ENCODE data around the gene DDX59. TPM values are rescaled to one million over a fixed set of nuclear protein-coding genes. Genes with fewer than 3 reads are reported as not detected.

DDX59 gene
- total RNA-seq: 10 to 100 TPM in 1 of 2 donors, 1 to 10 TPM in 1; 9.6 to 15.6 TPM

GRCh38 chr1:200669314-200670241, at the start of gene DDX59:
TSS of gene DDX59 (minus strand) at chr1:200669907. CDS start at chr1:200666740, 3,167 bp downstream.
- Histone ChIP-seq H3K27ac (peak within 1 kb of the TSS; percentile 90 to 100 (median 100)), H3K4me1 (peaks cover 30% of the 10 kb centered on the region), H3K27me3 (no peaks in the 10 kb centered on the region), H3K36me3 (replicated peaks in 1 of 2; ENCODE audit: insufficient read depth in 1 of 2, low read depth in 2 of 2) (no peaks in the 10 kb centered on the region), H3K9me3 (no peaks in the 10 kb centered on the region), H3K4me3 (peak within 1 kb of the TSS; percentile 44 to 78)
- TF ChIP-seq POLR2A (IDR thresholded peaks at IDR 0.05) (peak; percentile 91 to 96 (median 93)), CTCF (IDR thresholded peaks at IDR 0.05) (no peak)
- DNase-seq: peak; percentile 95 to 97 (median 96)
- peak; percentile 91 for ATAC-seq
- whole genome bisulfite sequencing, 2 donors: 0 to 1% methylated on average over 13 to 87 of the region's 91 CpGs
- intact Hi-C loops (cut with DNase I): no loop called here

- Histone ChIP-seq H3K27ac (no peak overlapping the region), H3K4me1 (no peaks in the 10 kb centered on the region), H3K4me3 (no peak overlapping the region), H3K27me3 (no peaks in the 10 kb centered on the region), H3K36me3 (replicated peaks in 1 of 2; ENCODE audit: insufficient read depth in 1 of 2, low read depth in 2 of 2) (no peaks in the 10 kb centered on the region), H3K9me3 (no peaks in the 10 kb centered on the region)
- ATAC-seq (no peak), DNase-seq (peak in 1 of 4 donors; percentile 9)
- 66 to 67% methylated on average over 2 of the region's 2 CpGs for WGBS, 2 donors
- intact Hi-C loops (cut with DNase I): no loop called here
- TF ChIP-seq POLR2A (IDR thresholded peaks at IDR 0.05) (no peak), CTCF (IDR thresholded peaks at IDR 0.05) (no peak)
These were observed 44.9 kb upstream of the DDX59 start for GRCh38 chr1:200714504-200715187.

GRCh38 chr1:200710166-200710565, 40.5 kb upstream of the DDX59 start:
- no peaks in the 10 kb centered on the region for H3K36me3 ChIP-seq (replicated peaks in 1 of 2; ENCODE audit: insufficient read depth in 1 of 2, low read depth in 2 of 2)
- H3K27me3 ChIP-seq: no peaks in the 10 kb centered on the region
- ATAC-seq: no peak
- 88 to 92% methylated on average over 2 of the region's 2 CpGs for WGBS, 2 donors
- intact Hi-C loops (cut with DNase I): no loop called here
- no peak overlapping the region for H3K27ac ChIP-seq
- no peak overlapping the region for H3K4me3 ChIP-seq
- TF ChIP-seq POLR2A (IDR thresholded peaks at IDR 0.05): no peak
- no peak for TF ChIP-seq CTCF (IDR thresholded peaks at IDR 0.05)
- no peak for DNase-seq
- no peaks in the 10 kb centered on the region for H3K9me3 ChIP-seq
- no peaks in the 10 kb centered on the region for H3K4me1 ChIP-seq

- DNase-seq (no peak), ATAC-seq (no peak)
- TF ChIP-seq CTCF (IDR thresholded peaks at IDR 0.05): no peak
- TF ChIP-seq POLR2A (IDR thresholded peaks at IDR 0.05): no peak
- Histone ChIP-seq H3K36me3 (replicated peaks in 1 of 2; ENCODE audit: insufficient read depth in 1 of 2, low read depth in 2 of 2) (no peaks in the 10 kb centered on the region), H3K4me3 (no peak overlapping the region), H3K27me3 (no peaks in the 10 kb centered on the region), H3K9me3 (no peaks in the 10 kb centered on the region), H3K4me1 (no peaks in the 10 kb centered on the region), H3K27ac (no peak overlapping the region)
- WGBS, 2 donors: 68 to 73% methylated on average over 1 of the region's 1 CpG
- intact Hi-C loops (cut with DNase I): no loop called here
These were observed 39.1 kb upstream of the DDX59 start for GRCh38 chr1:200708769-200709168.
